Prostate gland (tissue), 2 donors: ENCODE measurements around the gene HYAL2.

Source experiments
- POLR2A ChIP-seq: fragments of 450-650 bp; IDR thresholded peaks from one replicate; pipeline ENCODE4 v1.6.1; 2016; ENCODE audit warnings: antibody characterized with exemption, mild to moderate bottlenecking
- POLR2AphosphoS5 ChIP-seq: sonication (generic); formaldehyde crosslinking; IDR thresholded peaks from one replicate; pipeline ENCODE4 v1.6.1; 2017; ENCODE audit warnings: antibody characterized with exemption
- TF ChIP-seq, protein P1 (sequence below), 4 experiments: fragments of 200-600 bp in 2 of 4; fragments of 450-650 bp in 2 of 4; sonication (generic) in 2 of 4; IDR thresholded peaks; 1 replicate in 3 of 4; 2 replicates in 1 of 4; pipeline ENCODE4 v1.5.1; 2016 to 2019; ENCODE audit warnings: antibody characterized with exemption in 4 of 4, mild to moderate bottlenecking in 2 of 4, moderate library complexity in 2 of 4

DNA sequence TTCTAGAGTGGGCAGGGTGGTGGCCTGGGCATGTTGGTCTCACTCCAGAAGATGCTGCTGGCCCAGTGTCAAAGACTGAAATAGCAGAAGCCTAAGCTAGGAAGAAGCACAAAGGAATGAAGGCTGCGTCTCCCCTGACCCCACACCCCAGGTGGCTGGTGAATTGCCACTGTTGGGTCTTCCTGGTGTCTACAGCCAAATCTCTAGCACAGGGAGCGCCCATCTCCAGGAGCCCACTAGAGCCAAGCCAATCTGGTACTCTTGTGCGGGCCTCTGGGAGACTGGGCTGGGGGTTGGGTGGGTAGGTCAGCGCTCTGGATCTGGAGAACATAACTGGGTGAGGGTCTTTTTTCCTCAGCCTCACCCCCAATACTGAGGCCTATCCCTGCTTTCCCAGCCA, 4.6 kb upstream of the HYAL2 start:
- TF ChIP-seq POLR2AphosphoS5: no peak
- TF ChIP-seq POLR2A: no peak
- TF ChIP-seq, protein P1, sequence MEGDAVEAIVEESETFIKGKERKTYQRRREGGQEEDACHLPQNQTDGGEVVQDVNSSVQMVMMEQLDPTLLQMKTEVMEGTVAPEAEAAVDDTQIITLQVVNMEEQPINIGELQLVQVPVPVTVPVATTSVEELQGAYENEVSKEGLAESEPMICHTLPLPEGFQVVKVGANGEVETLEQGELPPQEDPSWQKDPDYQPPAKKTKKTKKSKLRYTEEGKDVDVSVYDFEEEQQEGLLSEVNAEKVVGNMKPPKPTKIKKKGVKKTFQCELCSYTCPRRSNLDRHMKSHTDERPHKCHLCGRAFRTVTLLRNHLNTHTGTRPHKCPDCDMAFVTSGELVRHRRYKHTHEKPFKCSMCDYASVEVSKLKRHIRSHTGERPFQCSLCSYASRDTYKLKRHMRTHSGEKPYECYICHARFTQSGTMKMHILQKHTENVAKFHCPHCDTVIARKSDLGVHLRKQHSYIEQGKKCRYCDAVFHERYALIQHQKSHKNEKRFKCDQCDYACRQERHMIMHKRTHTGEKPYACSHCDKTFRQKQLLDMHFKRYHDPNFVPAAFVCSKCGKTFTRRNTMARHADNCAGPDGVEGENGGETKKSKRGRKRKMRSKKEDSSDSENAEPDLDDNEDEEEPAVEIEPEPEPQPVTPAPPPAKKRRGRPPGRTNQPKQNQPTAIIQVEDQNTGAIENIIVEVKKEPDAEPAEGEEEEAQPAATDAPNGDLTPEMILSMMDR (IDR thresholded peaks at IDR 0.05): no peak
